22Rv1 (cell line): ENCODE measurements around the gene SND1.

Source experiments
- H3K27ac ChIP-seq: fragments of 450-650 bp; 2 replicates; pipeline ENCODE4 v1.5.1; 2017
- CTCF ChIP-seq: fragments of 450-650 bp; IDR thresholded peaks from 2 replicates; pipeline ENCODE4 v1.5.1; 2017; ENCODE audit warnings: mild to moderate bottlenecking
- ZFX ChIP-seq: fragments of 450-650 bp; IDR thresholded peaks from 2 replicates; pipeline ENCODE4 v1.6.1; 2017; ENCODE audit warnings: antibody characterized with exemption, borderline replicate concordance

Gene SND1

GRCh38 chr7:128075242-128076095, 423.5 kb downstream of the SND1 start:
- no peak overlapping the region for H3K27ac ChIP-seq
- TF ChIP-seq ZFX (no peak), CTCF (no peak)

GRCh38 chr7:128076196-128076795, 424.3 kb downstream of the SND1 start:
- H3K27ac ChIP-seq = no peak overlapping the region
- TF ChIP-seq CTCF (no peak), ZFX (no peak)

GRCh38 chr7:128076796-128077271, 424.8 kb downstream of the SND1 start:
- TF ChIP-seq ZFX (no peak), CTCF (no peak)
- H3K27ac ChIP-seq = no peak overlapping the region

DNA sequence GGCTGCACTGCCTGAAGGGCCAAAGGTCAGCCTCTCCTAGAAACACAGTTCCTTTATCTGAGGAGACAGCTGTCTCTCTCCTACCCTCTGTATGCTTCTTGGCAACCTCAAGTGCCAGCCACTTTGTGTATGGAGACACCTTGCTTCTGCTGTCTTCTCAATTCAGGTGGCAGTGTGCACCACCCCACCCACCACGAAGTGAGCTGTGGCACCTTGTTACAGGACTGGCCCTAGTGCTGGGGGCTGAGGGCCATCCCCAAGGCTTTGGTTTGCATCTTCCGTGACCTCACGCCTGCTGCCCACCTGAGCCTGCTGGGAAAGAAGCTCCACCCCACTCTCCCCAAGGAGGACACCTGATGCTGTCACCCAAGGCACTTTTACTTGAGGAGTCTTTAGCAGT, 426.3 kb downstream of the SND1 start:
- H3K27ac ChIP-seq = no peak overlapping the region
- TF ChIP-seq CTCF = no peak
- TF ChIP-seq ZFX = no peak

DNA sequence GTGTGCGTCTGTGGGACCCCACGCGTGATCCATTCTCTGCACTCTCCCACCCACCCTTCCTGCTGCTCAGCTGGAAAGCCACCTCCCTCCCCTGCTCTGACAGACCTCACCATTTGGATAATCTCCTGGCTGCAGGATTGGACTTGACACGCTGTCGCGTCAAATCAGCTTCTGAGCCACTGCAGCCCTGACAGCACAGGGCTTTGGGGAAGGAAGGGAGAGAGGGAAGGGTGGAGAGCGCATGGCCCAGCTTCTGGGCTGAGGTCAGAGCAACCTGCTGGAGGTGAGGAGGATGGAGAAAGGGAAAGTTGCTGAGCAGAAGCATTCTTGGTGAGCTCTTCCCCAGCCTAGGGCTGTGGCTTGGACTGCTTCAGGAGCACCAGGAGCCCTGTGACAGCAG, 428.2 kb downstream of the SND1 start:
- no peak overlapping the region for H3K27ac ChIP-seq
- no peak for TF ChIP-seq ZFX

DNA sequence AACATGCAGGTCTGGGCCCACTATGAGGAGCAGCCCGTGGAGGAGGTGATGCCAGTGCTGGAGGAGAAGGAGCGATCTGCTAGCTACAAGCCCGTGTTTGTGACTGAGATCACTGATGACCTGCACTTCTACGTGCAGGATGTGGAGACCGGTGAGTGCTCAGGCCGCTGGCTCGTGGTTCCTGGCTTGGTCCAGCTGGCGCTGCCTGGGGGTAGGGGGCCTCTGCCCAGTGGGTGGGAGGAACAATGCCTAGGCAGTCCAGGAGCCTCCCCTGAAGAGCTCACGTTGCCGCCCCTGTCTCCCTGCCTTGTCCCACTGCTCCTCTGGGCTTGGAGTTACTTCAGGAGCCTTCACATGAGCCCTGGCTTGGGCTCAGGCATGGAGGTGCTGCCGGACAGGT, 429.4 kb downstream of the SND1 start:
- TF ChIP-seq ZFX = no peak
- no peak for TF ChIP-seq CTCF
- H3K27ac ChIP-seq = no peak overlapping the region

GRCh38 chr7:128081808-128082207, 429.8 kb downstream of the SND1 start:
- TF ChIP-seq ZFX = no peak
- no peak for TF ChIP-seq CTCF
- no peak overlapping the region for H3K27ac ChIP-seq
